NCI-H146 treated with DMSO at 0.1 percent for 48 hours (cell line): ENCODE measurements around the gene CKM.
"Not testable (repeated sequence)": the region's sequence is repeated elsewhere in the genome, so short reads cannot be mapped to it uniquely, and the experiment has no call there.

Experiments
- DNase-seq: peaks from one replicate; lab custom pipeline; 2025; ENCODE audit not compliant: unreplicated experiment; lab: John Stamatoyannopoulos, UW

CKM gene

DNA sequence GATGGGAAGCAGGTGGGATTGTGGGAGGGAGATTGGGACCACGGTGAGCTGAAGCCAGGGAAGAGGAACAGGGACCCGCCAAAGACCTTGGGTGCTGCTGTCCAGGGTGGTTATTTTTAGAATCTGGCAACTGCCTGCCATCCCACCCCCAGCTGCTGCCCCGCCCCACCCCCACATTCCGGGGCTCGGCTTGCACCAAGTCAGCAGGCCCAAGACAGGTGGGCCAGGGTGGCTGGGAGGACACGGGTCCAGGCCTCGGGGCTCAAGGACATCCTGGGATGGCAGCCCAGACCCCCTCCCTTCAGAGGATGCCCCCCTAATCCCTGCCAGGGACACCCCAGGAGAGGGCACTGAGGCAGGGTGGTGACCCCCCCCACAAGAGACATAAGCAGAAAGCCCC lies 827 bp downstream of the CKM start:
- no peak for DNase-seq

DNA sequence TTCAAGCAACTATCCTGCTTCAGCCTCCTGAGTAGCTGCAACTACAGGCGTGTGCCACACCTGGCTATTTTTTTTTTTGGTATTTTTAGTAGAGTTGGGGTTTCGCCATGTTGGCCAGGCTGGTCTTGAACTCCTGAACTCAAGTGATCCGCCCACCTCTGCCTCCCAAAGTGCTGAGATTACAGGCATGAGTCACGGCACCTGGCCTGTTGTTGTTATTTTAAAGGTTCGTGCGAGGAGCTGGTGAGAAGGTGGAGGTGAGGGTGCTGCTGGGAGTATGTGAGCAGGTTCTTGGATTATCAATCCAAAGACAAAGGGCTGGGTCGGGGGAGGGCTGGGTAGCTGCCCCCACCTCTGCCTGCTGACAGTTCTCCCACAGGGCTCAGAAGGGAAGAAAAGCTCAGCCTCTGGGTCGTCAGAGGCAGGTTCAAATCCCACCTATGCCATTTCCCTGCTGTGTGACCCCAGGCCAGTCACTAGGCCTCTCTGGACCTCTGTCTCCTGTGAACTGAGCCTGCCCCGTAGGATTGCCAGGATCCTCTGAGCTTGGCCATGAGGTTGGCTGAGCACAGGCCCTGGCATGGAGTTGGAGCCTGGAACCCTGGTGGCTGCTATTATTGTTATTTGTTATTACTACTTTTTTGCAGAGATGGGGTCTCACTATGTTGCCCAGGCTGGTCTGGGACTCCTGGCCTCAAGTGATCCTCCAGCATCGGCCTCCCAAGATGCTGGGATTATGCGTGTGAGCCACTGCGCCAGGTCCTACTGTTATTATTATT lies 1.5 kb downstream of the CKM start:
- DNase-seq: no peak

- no peak for DNase-seq
Observed at GRCh38 chr19:45315304-45315703, 7.4 kb downstream of the CKM start.

DNA sequence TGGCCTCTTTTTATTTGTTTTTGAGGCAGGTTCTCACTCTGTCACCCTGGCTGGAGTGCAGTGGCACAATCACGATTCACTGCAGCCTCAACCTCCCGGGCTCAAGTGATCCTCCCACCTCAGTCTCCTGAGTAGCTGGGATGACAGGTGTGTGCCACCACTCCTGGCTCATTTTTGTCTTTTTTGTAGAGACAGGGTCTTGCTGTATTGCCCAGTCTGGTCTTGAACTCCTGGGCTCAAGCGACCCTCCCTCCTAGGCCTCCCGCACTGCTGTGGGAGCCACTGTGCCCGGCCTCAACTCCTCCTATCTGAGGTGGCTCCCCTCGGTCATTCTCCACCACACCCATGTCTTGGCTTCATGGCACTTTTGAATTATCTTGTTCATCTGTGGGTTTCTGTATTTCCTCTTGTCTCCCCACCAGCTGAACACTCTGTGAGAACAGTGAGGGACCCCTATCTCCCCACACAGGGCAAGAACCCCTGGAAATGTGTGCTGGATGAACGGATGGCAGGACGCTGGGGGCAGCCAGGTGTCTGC lies 7.9 kb downstream of the CKM start:
- no peak for DNase-seq

DNA sequence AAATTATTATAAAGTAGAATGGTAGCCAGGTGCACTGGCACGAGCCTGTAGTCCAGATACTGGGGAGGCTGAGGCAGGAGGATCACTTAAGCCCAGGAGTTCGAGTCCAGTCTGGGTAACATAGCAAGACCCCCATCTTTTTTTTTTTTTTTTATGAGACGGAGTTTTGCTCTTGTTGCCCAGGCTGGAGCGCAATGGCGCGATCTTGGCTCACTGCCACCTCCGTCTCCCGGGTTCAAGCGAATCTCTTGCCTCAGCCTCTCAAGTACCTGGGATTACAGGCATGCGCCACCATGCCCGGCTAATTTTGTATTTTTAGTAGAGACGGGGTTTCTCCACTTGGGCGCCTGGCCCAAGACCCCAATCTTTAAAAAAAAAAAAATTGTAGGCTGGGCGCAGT lies 10.4 kb downstream of the CKM start:
- DNase-seq: not testable (repeated sequence)

DNA sequence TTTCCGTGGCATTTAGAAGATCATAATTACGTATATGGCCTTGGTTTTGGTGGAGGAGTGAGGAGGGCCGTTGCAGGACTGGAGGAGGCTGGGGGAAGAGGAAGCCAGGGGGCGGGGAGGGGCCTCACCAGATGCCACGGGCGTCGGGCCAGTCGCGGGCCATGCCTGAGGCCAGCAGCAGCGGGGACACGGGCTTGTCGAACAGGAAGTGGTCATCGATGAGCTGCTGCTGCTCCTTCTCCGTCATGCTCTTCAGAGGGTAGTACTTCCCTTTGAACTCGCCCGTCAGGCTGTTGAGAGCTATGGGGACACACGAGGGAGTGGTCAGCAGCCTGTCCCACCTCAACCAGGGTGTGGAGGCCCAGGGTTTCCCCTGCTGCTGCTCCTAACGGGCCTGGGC lies 11.1 kb downstream of the CKM start:
- no peak for DNase-seq

GRCh38 chr19:45309322-45309721 lies 13.4 kb downstream of the CKM start:
- DNase-seq: not testable (repeated sequence)

GRCh38 chr19:45307361-45307760 lies 15.3 kb downstream of the CKM start:
- no peak for DNase-seq

DNA sequence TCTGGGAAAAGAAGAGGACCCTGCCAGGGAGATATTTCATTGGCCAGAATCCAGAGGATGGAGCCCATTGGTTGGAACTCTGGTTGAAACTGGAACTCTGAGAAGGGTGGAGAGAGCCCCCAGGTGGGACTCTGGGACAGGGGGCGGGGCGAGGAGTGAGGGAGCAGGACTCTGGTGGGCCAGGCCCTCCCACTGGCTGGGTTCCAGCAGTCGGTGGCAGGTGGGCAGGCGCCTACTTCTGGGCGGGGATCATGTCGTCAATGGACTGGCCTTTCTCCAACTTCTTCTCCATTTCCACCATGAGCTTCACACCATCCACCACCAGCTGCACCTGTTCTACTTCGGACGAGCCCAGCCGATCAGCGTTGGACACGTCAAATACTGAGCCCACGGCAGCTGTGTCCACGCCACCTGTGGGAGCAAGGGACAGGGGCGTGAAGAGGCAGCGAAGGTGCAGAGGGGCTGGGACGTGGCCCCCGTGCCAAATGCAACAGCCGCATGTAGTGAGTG lies 16.1 kb downstream of the CKM start:
- DNase-seq: peak; percentile 86

- no peak for DNase-seq
Observed at GRCh38 chr19:45306040-45306439, 16.6 kb downstream of the CKM start.

DNA sequence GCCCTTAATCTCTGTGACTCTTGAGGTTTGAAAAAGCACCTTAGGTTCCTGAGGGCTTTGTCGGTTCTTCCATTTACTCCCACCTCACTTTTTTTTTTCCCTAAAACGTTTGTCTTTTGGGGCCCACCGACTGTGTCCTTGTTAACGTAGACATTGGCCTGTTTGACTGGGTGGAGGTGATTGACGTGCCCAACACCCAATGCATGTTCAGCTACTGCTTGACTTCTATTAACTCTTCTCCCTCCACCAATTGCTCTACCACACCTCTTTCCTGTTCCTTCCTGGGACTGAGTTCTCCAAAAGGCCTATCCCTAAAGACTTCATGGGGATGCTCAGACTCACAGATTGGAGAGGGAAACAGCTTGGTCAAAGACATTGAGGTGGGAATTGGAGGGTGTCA lies 17.3 kb downstream of the CKM start:
- DNase-seq: no peak

GRCh38 chr19:45305007-45305406 lies 17.7 kb downstream of the CKM start:
- no peak for DNase-seq

DNA sequence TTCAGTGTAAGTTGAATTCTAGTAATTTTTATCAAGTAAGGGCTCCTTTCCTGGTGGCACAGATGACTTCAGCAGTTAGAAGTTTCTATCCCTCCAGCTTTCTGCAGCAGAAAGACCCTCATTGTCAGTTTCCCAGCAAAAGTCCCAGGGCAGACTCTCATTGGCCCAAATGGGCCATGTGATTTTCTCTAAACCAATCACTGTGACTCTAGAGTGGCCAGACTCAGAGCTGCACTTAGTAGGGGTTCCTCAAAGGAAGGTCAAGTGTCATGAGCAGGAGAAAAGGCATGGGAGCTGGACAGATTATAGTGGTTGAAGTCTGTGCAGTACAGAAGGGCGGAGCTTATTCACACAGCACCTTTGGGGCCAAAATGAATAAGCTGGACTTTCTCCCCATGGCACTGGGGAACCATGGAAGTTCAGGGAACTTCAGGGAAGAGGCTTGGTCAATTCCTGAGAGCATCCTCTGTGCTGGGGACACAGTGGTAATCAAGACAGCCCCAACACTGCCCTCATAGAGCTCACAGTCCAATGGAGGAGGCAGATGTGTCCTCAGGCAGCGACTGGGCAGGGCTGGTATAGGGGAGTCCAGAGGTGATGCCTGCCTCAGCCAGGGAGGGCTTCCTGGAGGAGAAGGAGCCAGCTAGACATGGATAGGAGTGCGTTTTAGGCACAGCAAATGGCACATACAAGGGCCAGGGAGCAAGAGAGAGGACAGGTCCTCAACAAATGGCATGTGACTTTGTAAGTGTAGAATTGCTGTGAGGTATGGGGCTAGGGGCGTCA lies 18.3 kb downstream of the CKM start:
- DNase-seq: no peak

GRCh38 chr19:45303269-45304060 lies 19.2 kb downstream of the CKM start:
- DNase-seq: no peak

DNA sequence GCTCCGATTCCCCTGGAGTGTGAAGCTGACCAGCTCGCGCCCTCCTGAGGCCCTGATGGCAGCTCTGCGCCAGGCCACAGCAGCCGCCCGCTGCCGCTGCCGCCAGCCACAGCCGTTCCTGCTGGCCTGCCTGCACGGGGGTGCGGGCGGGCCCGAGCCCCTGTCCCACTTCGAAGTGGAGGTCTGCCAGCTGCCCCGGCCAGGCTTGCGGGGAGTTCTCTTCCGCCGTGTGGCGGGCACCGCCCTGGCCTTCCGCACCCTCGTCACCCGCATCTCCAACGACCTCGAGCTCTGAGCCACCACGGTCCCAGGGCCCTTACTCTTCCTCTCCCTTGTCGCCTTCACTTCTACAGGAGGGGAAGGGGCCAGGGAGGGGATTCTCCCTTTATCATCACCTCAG lies 20.3 kb downstream of the CKM start:
- no peak for DNase-seq

- DNase-seq: no peak
Observed at GRCh38 chr19:45299719-45300118, 23.0 kb downstream of the CKM start.

DNA sequence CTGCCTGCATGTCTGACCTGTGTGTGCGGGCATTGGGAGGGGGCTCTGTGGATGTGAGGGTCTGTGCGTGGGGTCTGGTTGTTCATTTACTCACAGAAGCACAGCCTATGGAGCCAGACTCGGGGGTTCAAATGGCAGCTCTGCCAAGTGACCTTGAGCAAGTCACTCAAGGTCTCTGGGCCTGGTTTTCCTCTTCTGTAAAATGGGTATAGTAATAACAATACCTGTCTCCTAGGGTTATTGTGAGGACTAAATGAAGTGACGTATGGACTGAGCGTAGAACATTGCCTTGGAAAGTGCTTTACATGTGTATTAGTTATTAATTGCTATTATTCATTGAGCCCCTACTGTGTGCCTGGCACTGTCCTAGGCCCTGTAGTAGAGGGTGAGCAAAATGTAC lies 24.4 kb downstream of the CKM start:
- no peak for DNase-seq

- no peak for DNase-seq
Observed at GRCh38 chr19:45297674-45298073, 25.0 kb downstream of the CKM start.

GRCh38 chr19:45296355-45296754 lies 26.3 kb downstream of the CKM start:
- DNase-seq: no peak

DNA sequence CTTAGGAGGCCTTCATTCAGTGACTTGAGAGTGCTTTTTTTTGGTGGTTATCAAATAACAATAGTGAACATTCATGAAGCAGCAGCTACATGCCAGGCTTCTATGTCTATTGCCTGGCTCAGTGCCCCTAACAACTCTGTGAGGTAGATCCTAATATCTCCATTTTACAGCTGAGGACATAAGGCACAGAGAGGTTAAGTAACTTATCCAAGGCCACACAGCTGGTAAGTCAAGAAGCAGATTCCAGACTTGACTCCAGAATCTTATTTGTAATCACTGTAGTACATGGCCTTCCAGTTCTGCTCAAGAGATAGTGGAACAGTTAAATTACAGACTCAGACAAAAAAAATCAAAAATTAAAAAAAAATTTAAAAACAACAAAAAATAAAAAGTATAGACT lies 26.8 kb downstream of the CKM start:
- no peak for DNase-seq

GRCh38 chr19:45294291-45295029 lies 28.2 kb downstream of the CKM start:
- no peak for DNase-seq
